Activated effector memory CD4-positive, alpha-beta T cell treated with anti-CD3 and anti-CD28 coated beads, Interleukin-2, amount 50 U/mL, for 16 hours (primary cell): ENCODE measurements around the gene CCL19.

Experiments
- DNase-seq: peaks from one replicate; pipeline ENCODE4 v3.0.0-alpha.2; 2020

CCL19 gene

DNA sequence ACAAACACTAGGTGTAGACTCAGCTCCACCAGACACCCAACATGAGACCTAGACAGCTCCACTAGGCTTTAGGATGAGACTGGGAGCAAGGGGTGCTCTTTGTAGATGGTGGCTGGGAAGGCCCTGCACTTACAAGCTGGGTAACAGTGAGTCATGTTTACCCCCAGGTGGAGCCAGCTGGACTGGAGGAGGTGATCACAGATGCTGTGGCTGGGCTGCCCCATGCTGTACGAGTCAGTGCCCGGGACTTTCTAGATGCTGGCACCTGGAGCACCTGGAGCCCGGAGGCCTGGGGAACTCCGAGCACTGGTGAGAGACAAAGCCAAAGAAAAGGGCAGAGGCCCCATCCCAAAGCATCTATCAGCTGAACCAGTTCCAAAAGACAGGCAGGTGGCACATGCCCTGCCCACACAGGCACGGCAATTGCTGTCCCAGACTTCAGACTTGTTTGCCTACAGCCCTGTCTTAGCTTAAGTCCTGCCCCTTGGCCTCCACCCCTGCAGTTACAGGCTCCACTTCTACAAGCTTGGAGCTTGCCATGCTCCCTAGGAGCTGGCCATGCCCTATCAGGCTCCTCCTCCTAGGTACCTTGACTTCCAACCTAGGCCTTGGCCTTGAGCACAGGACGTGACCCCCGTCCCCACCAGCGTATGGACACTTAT lies 31.4 kb downstream of the CCL19 start:
- no peak for DNase-seq

DNA sequence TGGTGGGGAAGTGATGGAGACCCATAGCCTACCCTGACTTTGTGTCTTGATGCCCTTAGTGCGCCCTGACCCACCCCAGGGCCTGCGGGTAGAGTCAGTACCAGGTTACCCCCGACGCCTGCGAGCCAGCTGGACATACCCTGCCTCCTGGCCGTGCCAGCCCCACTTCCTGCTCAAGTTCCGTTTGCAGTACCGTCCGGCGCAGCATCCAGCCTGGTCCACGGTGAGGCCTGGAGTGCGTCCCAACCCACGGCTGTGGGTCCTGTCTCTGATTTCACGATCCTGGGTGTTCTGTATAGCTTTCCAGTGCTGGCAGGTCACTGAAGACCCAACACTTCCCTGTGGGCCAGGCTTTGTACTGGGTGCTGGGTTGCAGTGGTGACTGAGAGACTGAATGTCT lies 32.6 kb downstream of the CCL19 start:
- DNase-seq, result no peak

DNA sequence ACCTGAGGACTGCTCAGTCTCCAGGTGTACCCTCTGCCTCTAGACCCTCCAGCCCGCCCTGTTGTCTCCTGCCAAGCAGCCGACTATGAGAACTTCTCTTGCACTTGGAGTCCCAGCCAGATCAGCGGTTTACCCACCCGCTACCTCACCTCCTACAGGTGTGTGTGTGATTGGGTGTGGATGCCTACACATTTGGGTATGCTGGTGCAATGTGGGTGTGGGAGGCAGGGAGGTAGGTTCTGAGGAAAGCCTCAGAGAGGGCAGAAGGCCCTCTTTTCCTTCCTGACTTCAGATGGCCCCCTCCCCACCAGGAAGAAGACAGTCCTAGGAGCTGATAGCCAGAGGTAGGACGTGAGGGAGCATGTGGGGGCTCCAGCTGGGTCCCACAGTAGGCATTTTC lies 34.1 kb downstream of the CCL19 start:
- no peak for DNase-seq

DNA sequence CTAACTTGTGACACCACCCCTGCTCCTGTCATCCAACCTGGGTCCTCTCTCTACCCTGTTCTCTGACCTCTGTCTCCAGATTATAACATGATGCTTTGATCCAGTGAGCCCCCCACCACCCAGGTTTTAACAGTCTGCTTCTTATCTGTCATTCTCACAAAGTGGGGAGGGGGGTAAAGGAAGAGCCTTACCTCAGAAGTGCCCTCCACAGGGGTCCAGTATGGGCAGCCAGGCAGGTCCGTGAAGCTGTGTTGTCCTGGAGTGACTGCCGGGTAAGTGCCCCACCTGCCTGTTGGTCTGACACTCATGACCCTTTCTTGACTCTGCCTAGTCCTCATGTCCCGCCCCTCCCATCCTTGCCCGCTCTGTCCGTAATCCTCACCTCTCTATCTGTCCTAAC lies 35.7 kb downstream of the CCL19 start:
- no peak for DNase-seq

DNA sequence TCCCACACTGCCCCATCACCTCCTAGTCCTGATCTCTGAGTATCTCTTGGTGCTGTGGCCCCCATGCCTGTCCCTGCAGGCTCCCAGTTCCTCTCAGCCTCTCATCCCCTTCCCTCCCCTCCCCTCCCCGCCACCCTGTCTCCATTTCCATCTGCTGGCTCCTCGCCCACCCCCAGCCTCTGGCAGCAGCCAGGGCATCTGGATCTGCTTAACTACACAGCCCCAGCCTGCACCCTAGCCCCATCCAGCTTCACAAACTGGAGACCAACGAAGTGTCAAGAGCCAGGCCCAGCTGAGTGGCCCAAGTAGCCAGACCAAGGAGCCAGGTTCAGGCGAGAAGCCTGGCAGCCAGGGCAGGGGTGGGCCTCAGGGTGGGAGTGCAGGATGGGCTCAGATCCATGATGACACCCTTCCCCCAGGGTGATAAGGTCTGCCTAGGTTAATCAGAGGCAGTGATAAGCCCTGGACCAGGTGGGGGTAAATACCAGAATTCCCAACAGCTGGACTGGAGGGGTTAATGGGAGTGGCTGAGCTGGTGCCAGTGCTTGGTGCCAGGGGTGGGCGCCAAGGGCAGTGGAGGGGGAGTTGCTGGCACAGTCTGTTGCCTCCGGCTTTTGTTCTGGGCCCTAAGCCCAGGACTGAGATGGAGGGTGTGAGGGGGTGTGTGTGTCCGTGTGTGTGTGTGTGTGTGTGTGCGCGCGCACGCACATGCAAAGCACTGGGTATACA lies 36.6 kb downstream of the CCL19 start:
- DNase-seq, result no peak

DNA sequence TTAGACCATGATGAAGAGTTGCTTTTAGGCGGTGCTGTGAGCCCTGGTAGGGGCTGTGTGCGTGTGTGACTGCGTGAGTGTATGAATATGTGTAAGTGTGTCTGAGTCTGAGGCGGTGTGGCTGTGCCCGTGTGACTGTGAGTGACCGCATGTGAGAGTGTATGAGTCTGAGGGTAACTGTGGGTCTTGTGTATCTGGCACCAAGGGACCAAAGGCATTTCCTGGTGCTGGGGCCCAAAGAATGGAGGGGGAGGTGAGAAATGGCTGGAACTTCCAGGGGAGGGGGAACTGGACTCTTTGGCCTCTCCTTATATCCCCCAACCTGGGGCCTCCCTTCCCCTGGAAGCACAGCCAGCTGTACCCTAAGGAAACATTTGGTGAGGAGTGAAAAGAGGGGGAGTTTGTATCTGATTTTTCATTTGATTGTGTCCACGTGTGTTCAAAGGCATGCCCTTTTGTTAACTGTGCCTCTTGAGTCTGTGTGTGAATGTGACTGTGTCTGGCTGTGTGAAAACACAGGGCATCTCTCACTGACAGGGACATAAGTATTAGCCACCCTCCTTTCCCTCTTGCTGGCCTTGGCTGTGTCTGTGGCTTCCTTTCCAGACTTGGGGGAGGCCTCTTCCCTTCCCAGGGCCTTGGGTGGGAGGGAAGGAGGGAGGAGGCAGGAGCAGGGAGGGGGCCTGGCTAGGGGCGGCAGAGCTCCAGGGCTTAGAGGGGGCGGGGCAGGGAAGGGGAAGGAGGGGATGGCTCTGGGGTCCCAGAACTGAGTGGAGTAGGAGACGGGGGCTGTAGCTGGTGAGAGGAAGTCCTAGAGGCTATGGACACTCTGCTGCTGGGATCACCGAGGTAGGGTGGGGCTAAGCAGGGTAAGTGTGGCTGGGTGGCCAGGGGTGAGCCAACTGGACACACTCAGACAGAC lies 37.7 kb downstream of the CCL19 start:
- DNase-seq, result no peak

DNA sequence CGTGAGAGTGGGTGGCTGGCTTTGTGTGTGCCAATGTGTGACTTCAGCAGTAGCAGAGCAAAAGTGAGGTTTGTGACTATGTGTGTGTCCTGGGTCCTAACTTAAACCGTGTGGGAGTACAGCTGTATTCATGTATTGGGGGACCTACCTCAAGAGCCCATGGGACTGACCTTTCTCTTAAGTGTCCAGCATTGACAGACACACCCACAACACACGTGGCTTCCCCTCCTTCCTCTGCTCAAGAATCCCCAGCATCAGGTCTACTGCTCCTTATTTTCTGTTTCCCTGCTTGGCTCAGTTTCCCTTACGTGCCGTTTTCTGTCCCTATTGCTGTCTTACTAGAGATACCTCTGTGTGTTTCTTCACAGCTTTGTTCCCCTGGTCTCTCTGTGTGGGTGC lies 38.5 kb downstream of the CCL19 start:
- DNase-seq, result no peak

DNA sequence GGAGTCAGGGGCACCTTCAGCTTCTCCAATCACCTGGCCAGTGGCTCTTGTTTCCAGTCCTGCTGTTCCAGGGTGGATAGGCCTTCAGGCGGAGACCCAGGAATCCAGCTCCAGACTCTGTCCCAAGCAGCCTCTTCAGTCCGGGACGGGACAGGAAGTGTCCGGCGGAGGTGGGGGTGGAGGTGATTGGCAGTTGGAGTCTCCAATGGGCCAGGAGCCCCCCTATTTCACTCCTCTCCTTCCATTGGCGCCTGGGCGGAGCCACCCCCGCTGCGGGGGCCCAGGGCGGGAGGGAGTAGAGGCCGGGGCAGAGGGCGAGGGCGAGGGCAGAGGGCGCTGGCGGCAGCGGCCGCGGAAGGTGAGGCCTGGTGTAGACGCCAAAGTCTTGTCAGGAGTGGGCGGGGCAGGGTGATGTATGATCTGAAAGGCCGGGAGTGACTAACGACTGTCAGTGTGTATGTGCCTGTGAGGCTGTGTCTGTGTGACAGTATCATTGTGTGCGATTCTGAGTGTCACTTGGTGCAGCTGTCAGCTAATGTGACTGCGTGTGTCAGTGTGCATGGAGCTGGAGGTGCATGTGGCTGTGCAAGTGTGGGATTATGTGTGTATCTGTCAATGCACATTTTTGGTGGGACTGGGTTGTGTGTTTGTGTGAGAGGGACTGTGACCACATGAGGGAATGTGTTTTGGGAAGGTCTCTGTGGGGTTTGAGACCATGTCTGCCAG lies 39.0 kb downstream of the CCL19 start, which contains the start of gene IL11RA:
TSS of gene IL11RA (plus strand) at position 310 of the 726 bp plus-strand sequence. CDS start 3,033 bp downstream, outside the sequence.
- DNase-seq, result peak; percentile 82

DNA sequence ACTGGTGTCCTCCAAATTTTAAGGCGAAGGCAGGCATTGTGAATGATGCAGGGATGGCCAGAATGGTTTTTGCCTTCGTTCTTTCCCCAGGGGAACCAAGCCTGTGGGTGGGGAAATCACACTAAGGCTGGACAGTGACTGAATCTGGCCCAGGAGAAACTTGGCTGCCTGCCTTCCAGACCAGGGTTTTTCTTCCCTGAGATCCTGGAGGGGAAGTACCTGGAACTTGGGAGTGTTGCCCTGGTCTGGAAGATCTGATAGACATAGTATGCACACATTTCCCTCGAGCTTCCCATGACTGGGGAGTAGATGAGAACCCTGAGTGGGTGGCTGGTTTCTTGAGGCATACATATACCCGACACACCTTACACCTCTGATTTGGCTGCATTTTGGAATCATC lies 39.8 kb downstream of the CCL19 start:
- no peak for DNase-seq

DNA sequence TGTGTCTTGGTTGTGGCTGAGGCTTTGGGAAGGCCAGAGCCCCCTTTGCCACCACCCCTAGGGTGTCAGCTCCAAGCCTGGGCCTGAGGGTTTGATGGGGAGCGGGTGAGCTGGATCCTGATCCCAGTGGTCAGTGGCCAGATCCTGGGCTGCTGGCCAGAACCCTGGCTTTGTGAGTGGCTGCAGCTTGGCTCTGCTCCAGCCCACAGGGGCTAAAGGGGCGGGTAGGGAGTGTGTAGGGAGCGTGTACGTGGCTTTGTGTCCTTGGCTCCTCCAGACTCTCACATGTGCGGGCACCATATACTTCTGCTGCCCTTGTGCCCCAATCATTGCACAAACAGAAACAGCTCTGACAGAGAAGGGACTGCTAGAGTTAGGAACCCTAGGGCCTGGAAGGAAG lies 40.3 kb downstream of the CCL19 start:
- DNase-seq, result no peak

DNA sequence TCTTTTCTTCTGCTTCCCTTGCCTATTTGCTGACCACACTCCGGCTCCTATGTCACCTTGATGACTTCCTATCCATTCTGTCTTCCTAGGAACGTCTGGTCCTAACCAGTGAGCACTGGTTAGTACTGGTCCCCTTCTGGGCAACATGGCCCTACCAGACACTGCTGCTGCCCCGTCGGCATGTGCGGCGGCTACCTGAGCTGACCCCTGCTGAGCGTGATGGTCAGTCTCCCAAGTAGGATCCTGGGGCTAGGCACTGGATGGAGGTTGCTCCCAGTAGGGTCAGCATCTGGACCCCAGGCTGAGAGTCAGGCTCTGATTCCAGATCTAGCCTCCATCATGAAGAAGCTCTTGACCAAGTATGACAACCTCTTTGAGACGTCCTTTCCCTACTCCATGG lies 42.4 kb downstream of the CCL19 start:
- no peak for DNase-seq

DNA sequence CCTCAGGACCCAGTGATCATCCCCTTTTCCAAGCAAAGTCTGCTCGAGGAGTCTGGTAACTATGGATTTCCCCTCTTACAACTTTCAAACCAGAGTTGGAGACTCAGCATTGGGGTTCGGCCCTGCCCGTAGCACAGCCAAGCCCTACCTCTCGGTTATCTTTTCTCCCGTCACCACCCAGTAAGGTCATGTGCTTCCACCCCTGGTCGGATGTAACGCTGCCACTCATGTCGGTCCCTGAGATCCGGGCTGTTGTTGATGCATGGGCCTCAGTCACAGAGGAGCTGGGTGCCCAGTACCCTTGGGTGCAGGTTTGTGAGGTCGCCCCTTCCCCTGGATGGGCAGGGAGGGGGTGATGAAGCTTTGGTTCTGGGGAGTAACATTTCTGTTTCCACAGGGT lies 43.4 kb downstream of the CCL19 start:
- peak; percentile 66 for DNase-seq

DNA sequence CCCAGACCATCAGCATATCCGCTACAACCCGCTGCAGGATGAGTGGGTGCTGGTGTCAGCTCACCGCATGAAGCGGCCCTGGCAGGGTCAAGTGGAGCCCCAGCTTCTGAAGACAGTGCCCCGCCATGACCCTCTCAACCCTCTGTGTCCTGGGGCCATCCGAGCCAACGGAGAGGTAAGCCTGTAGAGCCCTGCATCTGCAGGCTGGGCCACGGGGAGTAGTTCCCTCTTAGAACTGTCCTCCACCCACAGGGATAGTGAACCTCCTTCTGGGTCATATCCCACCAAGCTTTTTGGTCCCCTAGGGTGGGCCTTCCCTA lies 44.0 kb downstream of the CCL19 start:
- DNase-seq, result no peak

DNA sequence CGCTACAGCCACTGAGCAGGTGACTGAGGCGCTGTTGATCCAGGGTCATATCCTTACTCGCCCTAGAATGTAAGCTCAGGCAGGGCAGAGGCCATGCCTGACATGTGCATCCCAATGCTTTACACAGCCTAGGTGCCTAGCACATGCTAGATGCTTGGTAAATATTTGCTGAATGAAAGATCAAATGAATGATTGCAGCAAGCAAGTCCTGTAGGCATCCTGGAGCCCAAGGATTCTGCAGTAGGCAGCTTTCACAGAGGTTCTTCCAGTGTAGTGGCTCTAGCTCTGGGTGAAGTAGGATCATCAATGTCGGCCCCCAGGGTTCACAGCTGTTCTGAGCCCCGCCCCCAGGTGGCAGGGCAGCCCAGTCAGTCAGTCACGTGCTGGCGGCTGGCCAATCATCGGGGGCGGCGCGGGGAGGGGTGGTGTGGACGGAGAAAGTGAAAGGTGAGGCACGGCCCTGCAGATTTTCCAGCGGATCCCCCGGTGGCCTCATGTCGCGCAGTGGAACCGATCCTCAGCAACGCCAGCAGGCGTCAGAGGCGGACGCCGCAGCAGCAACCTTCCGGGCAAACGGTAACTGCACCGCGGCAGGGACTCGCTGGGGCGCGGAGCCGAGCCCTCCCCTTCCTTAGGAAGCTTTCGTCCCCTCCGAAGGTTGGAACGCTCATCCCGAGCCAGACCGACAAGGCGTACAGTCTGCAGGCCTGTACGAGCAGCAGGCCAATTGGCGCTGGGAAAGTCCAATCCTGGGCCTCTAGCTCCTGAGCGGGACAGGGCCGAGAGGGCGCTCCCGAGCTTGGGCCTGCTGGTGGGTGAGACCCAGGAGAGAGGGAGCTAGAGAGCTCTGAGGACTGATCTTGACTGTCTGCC lies 44.6 kb downstream of the CCL19 start, which contains the start of gene GALT:
TSS of gene GALT (plus strand) at position 465 of the 873 bp plus-strand sequence. CDS start at position 495, 30 bp downstream.
- DNase-seq, result peak; percentile 99

DNA sequence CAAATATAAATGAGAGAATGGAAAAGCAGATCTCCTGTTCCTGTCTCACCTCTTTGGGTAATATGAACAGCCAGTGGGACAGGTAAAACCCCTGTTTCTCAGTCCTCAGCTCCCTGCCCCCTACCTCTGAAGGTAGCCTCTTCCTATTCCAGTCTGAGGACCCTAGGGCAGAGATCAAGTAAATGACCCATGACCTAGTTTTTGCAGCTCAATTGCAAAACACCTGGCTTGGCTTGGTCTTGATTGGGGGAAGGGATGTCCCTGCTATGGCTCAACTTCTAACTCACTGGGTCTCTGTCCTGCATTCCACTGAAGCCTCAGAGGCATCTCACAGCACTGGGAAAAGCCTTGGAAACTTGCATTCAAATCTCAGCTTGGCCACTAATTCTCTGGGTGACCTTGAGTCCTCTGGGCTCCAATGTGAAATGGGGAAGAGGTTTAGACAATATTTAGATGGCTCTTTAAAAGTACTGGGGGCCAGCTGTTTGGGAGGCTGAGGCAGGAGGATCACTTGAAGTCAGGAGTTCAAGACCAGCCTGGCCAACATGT lies 46.2 kb downstream of the CCL19 start:
- DNase-seq, result no peak

DNA sequence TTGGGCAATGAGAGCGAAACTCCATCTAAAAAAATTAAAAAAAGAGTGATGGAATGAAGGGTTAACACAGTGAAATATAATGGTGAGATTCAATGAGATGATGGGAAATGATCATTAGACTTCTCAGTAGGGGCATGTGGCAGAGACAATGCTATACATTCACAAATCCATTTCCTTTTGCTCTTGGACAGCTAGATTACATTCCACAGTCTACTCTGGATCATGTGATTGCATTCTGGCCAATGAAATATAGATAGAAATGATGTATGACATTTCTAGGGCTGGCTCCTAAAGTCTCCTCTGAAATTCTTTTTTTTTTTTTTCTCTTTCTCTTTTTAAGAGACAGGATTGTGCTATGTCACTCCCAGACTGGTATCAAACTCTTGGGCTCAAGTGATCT lies 48.4 kb downstream of the CCL19 start:
- DNase-seq, result no peak
